GM21786 (cell line): Measurements from ENCODE around the gene SLC49A4.
A peak's percentile ranks its signal among the peaks of the same experiment; 100 is the strongest.

Source experiments
- ATAC-seq: cut with Tn5 transposase; IDR thresholded peaks from one replicate; pipeline ENCODE4 v1.9.1; 2021; ENCODE audit not compliant: unreplicated experiment

The SLC49A4 gene

GRCh38 chr3:122898298-122898697, 103.4 kb downstream of the SLC49A4 start:
- no peak for ATAC-seq

GRCh38 chr3:122902326-122902725, 107.5 kb downstream of the SLC49A4 start:
- no peak for ATAC-seq

GRCh38 chr3:122903171-122903570, 108.3 kb downstream of the SLC49A4 start:
- no peak for ATAC-seq

GRCh38 chr3:122907471-122907870, 112.6 kb downstream of the SLC49A4 start:
- no peak for ATAC-seq

- ATAC-seq = no peak
Measured at GRCh38 chr3:122908251-122908650, 113.4 kb downstream of the SLC49A4 start.

GRCh38 chr3:122911901-122912300, 117.0 kb downstream of the SLC49A4 start:
- no peak for ATAC-seq

- ATAC-seq = no peak
Measured at GRCh38 chr3:122912772-122913538, 118.1 kb downstream of the SLC49A4 start.

- no peak for ATAC-seq
Measured at GRCh38 chr3:122913539-122914100, 118.8 kb downstream of the SLC49A4 start.

GRCh38 chr3:122915300-122916055, 120.6 kb downstream of the SLC49A4 start:
- ATAC-seq = no peak

- ATAC-seq = no peak
Measured at GRCh38 chr3:122916084-122916483, 121.2 kb downstream of the SLC49A4 start.

GRCh38 chr3:122916580-122916979, 121.7 kb downstream of the SLC49A4 start:
- no peak for ATAC-seq

GRCh38 chr3:122917412-122917811, 122.5 kb downstream of the SLC49A4 start:
- ATAC-seq = no peak

GRCh38 chr3:122918576-122919290, 123.9 kb downstream of the SLC49A4 start:
- ATAC-seq = no peak

GRCh38 chr3:122919291-122919610, 124.4 kb downstream of the SLC49A4 start:
- ATAC-seq = no peak

GRCh38 chr3:122920986-122921385, 126.1 kb downstream of the SLC49A4 start:
- no peak for ATAC-seq

GRCh38 chr3:122921791-122922651, 127.2 kb downstream of the SLC49A4 start:
- ATAC-seq = peak; percentile 69

- no peak for ATAC-seq
Measured at GRCh38 chr3:122923611-122924010, 128.7 kb downstream of the SLC49A4 start.

- ATAC-seq = no peak
Measured at GRCh38 chr3:122924056-122924455, 129.2 kb downstream of the SLC49A4 start.

GRCh38 chr3:122925756-122926155, 130.9 kb downstream of the SLC49A4 start:
- no peak for ATAC-seq

GRCh38 chr3:122926322-122926721, 131.5 kb downstream of the SLC49A4 start:
- ATAC-seq = no peak

GRCh38 chr3:122926811-122927210, 131.9 kb downstream of the SLC49A4 start:
- no peak for ATAC-seq
